ENCODE measurements around the gene PLCL1.

The PLCL1 gene

DNA sequence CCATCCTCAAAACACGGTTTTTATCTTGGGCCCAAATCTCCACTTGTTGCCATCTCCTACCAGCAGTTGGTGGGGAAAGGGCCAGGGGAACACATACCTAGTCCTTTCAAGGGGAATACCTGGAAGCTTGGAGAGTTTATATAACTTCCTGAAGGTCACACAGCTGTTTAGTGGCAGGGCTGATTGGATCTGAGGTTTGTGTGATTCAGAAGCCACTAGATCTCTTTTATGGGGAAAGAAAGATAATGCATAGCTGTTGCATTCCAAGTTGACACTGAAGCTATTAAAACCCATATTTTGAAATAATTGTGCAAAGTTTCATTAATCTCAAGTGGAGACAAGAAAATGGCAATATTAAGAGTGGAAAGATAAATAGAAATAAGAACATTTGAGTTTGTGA is 134.2 kb downstream of the PLCL1 start:
- TF ChIP-seq ELF4 (IDR thresholded peaks at IDR 0.05) (no peak), TARDBP (IDR thresholded peaks at IDR 0.05) (no peak), CTBP1 (IDR thresholded peaks at IDR 0.05; ENCODE audit: borderline replicate concordance) (no peak), LEF1 (IDR thresholded peaks at IDR 0.05; ENCODE audit: borderline replicate concordance) (no peak), SUZ12 (IDR thresholded peaks at IDR 0.05) (no peak)
- DNase-seq (ENCODE audit: extremely low spot score) = no peak
- ChIA-PET POLR2A (no interaction called here), CTCF (no interaction called here)

- TF ChIP-seq BHLHE40 (IDR thresholded peaks at IDR 0.05; ENCODE audit: borderline replicate concordance) = no peak
- no peak for TF ChIP-seq FOXM1 (IDR thresholded peaks at IDR 0.05; ENCODE audit: borderline replicate concordance)
- TF ChIP-seq ELF4 (IDR thresholded peaks at IDR 0.05) = no peak
- TF ChIP-seq CTBP1 (IDR thresholded peaks at IDR 0.05; ENCODE audit: borderline replicate concordance) = no peak
- no peak for TF ChIP-seq FOXA1 (IDR thresholded peaks at IDR 0.05)
- ChIA-PET POLR2A (no interaction called here), CTCF (no interaction called here)
- DNase-seq (ENCODE audit: extremely low spot score) = no peak
These were observed 135.4 kb downstream of the PLCL1 start for GRCh38 chr2:197939787-197940186.

DNA sequence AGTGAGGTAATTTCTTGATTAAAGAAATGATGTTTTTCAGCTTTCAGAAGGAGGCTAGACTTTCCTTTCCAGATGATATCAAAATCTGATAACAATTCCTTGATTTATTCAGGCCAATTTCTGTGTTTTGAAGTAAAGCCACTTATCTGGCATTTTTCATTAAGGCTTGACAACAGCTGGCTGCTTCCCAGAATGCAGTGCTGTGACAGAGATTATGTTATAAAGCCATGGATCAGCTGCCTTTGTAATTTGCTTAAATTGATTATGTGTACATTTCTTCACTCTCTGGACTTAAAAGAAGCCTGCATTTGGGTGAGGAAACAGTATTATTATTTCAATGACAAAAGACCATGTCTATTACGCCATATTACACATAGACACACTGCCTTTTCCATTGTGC is 136.0 kb downstream of the PLCL1 start:
- CTCF ChIA-PET = no interaction called here
- TF ChIP-seq FOXK2 (IDR thresholded peaks at IDR 0.05) (no peak), ELF4 (IDR thresholded peaks at IDR 0.05) (no peak), HDGF (IDR thresholded peaks at IDR 0.05; ENCODE audit: borderline replicate concordance) (no peak), LEF1 (IDR thresholded peaks at IDR 0.05; ENCODE audit: borderline replicate concordance) (no peak), TARDBP (IDR thresholded peaks at IDR 0.05) (no peak)
- TF ChIP-seq, protein P1, sequence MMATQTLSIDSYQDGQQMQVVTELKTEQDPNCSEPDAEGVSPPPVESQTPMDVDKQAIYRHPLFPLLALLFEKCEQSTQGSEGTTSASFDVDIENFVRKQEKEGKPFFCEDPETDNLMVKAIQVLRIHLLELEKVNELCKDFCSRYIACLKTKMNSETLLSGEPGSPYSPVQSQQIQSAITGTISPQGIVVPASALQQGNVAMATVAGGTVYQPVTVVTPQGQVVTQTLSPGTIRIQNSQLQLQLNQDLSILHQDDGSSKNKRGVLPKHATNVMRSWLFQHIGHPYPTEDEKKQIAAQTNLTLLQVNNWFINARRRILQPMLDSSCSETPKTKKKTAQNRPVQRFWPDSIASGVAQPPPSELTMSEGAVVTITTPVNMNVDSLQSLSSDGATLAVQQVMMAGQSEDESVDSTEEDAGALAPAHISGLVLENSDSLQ (IDR thresholded peaks at IDR 0.05) = no peak
- POLR2A ChIA-PET = no interaction called here
- no peak for DNase-seq (ENCODE audit: extremely low spot score)

DNA sequence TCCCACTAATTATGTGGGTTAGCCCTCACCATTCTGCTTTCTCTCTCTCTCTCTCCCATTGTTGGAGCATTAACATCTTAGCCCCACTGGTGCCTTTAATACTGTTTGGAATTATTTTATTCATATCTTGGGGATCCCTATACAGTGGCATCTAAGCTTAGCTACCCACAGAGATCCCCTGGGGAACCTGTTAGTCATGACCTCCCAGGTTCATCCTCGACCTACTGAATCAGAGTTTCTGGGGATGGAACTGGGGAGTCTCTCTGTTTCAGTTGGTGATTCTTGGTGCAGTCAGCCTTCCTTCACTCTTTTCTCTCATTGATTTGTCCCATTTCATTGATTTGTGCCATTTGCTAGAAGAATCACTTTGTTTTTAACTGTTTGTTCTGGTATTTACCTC is 137.3 kb downstream of the PLCL1 start:
- no peak for DNase-seq (ENCODE audit: extremely low spot score)
- no peak for TF ChIP-seq BHLHE40 (IDR thresholded peaks at IDR 0.05; ENCODE audit: borderline replicate concordance)
- TF ChIP-seq NFRKB (IDR thresholded peaks at IDR 0.05) = no peak
- no peak for TF ChIP-seq LEF1 (IDR thresholded peaks at IDR 0.05; ENCODE audit: borderline replicate concordance)
- TF ChIP-seq FOXM1 (IDR thresholded peaks at IDR 0.05; ENCODE audit: borderline replicate concordance) = no peak
- TF ChIP-seq FOXK2 (IDR thresholded peaks at IDR 0.05) = no peak
- no peak for TF ChIP-seq ZNF384 (IDR thresholded peaks at IDR 0.05)
- TF ChIP-seq L3MBTL2 (conservative IDR thresholded peaks at IDR 0.05) = no peak
- no peak for TF ChIP-seq CTBP1 (IDR thresholded peaks at IDR 0.05; ENCODE audit: borderline replicate concordance)
- ChIA-PET CTCF (no interaction called here), POLR2A (no interaction called here)

- DNase-seq (ENCODE audit: extremely low spot score) = no peak
- no peak for TF ChIP-seq ARNT (IDR thresholded peaks at IDR 0.05)
- no peak for TF ChIP-seq NFRKB (IDR thresholded peaks at IDR 0.05)
- no peak for TF ChIP-seq SUZ12 (IDR thresholded peaks at IDR 0.05)
- no peak for TF ChIP-seq HDGF (IDR thresholded peaks at IDR 0.05; ENCODE audit: borderline replicate concordance)
- no peak for TF ChIP-seq SP1 (IDR thresholded peaks at IDR 0.05)
- no peak for TF ChIP-seq FOXM1 (IDR thresholded peaks at IDR 0.05; ENCODE audit: borderline replicate concordance)
- TF ChIP-seq FOXK2 (IDR thresholded peaks at IDR 0.05) = no peak
- no peak for TF ChIP-seq BHLHE40 (IDR thresholded peaks at IDR 0.05; ENCODE audit: borderline replicate concordance)
- no peak for TF ChIP-seq L3MBTL2 (conservative IDR thresholded peaks at IDR 0.05)
- no peak for TF ChIP-seq ZNF384 (IDR thresholded peaks at IDR 0.05)
- TF ChIP-seq FOXA1 (IDR thresholded peaks at IDR 0.05) = no peak
- no peak for TF ChIP-seq CTBP1 (IDR thresholded peaks at IDR 0.05; ENCODE audit: borderline replicate concordance)
- no peak for TF ChIP-seq ELF4 (IDR thresholded peaks at IDR 0.05)
- no peak for TF ChIP-seq TARDBP (IDR thresholded peaks at IDR 0.05)
- TF ChIP-seq, protein P1 (IDR thresholded peaks at IDR 0.05) = no peak
- TF ChIP-seq LEF1 (IDR thresholded peaks at IDR 0.05; ENCODE audit: borderline replicate concordance) = no peak
- ChIA-PET POLR2A (no interaction called here), CTCF (no interaction called here)
These were observed 139.3 kb downstream of the PLCL1 start for GRCh38 chr2:197943731-197944130.

- ChIA-PET POLR2A (no interaction called here), CTCF (interaction anchor here (0.6 kb wide), 1 partner anchor 10 kb away, joined by 4 read pairs; no protein-coding TSS in a partner anchor)
- DNase-seq (ENCODE audit: extremely low spot score) = no peak
- no peak for TF ChIP-seq HDGF (IDR thresholded peaks at IDR 0.05; ENCODE audit: borderline replicate concordance)
- no peak for TF ChIP-seq FOXA1 (IDR thresholded peaks at IDR 0.05)
- no peak for TF ChIP-seq ZNF384 (IDR thresholded peaks at IDR 0.05)
- TF ChIP-seq SP1 (IDR thresholded peaks at IDR 0.05) = no peak
- TF ChIP-seq ELF4 (IDR thresholded peaks at IDR 0.05) = no peak
- TF ChIP-seq FOXM1 (IDR thresholded peaks at IDR 0.05; ENCODE audit: borderline replicate concordance) = no peak
These were observed 140.2 kb downstream of the PLCL1 start for GRCh38 chr2:197944416-197945096.

DNA sequence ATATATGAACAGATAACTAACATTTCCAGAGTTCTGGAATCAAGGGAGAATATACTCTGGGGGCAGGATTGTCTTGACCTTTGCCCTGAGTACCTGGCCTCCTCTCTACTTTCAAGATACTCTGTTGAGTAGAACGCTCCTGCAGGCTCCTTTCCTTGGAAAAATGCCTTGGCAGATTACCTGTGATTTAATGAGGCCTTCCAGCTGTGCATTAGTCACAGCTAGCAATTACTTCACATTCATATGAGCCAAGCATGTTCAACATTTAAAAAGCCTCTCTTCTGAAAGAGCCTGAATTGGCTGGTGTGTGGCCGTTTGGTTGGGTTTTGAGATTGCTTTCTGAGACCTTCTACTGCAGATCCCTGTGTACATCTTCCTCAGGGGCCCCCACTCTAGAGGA is 142.2 kb downstream of the PLCL1 start:
- TF ChIP-seq FOXK2 (IDR thresholded peaks at IDR 0.05) (no peak), HDGF (IDR thresholded peaks at IDR 0.05; ENCODE audit: borderline replicate concordance) (no peak), LEF1 (IDR thresholded peaks at IDR 0.05; ENCODE audit: borderline replicate concordance) (no peak), NFRKB (IDR thresholded peaks at IDR 0.05) (no peak), SP1 (IDR thresholded peaks at IDR 0.05) (no peak), BHLHE40 (IDR thresholded peaks at IDR 0.05; ENCODE audit: borderline replicate concordance) (no peak), L3MBTL2 (conservative IDR thresholded peaks at IDR 0.05) (no peak), ARNT (IDR thresholded peaks at IDR 0.05) (no peak), SUZ12 (IDR thresholded peaks at IDR 0.05) (no peak), CTBP1 (IDR thresholded peaks at IDR 0.05; ENCODE audit: borderline replicate concordance) (no peak), ELF4 (IDR thresholded peaks at IDR 0.05) (no peak)
- TF ChIP-seq, protein P1 (IDR thresholded peaks at IDR 0.05) = no peak
- ChIA-PET POLR2A (no interaction called here), CTCF (no interaction called here)
- DNase-seq (ENCODE audit: extremely low spot score) = peak; percentile 13
